ENCODE data around the gene IGLON5. TPM values are rescaled to one million over a fixed set of nuclear protein-coding genes. Genes with fewer than 3 reads are reported as not detected.

Gene IGLON5
- polyA plus RNA-seq, 1 donor (not counting 4 experiments of a cell fraction or from before 2014, with no cell fraction given) = not detected

- H3K27me3 ChIP-seq (ENCODE audit: control insufficient read depth, extremely low read depth, insufficient read depth, low read length) = no peaks in the 10 kb centered on the region
- H3K4me1 ChIP-seq (ENCODE audit: control insufficient read depth, extremely low read depth, insufficient read depth, low read length) = no peaks in the 10 kb centered on the region
- no peaks in the 10 kb centered on the region for H4K20me1 ChIP-seq (ENCODE audit: control insufficient read depth, extremely low read depth, insufficient read depth, low read length)
- no peak overlapping the region for H3K4me2 ChIP-seq (ENCODE audit: control insufficient read depth, extremely low read depth, insufficient read depth, low read depth, low read length)
- H3K9me1 ChIP-seq (ENCODE audit: control insufficient read depth, extremely low read depth, insufficient read depth, low read length) = no peaks in the 10 kb centered on the region
- no peak overlapping the region for H3K9ac ChIP-seq (ENCODE audit: control insufficient read depth, extremely low read depth, insufficient read depth, low read length)
- no peak for FAIRE-seq
- TF ChIP-seq CTCF (optimal IDR thresholded peaks at IDR 0.05 in 1 of 3, IDR thresholded peaks at IDR 0.05 in 1 of 3, conservative IDR thresholded peaks at IDR 0.05 in 1 of 3; ENCODE audit: extremely low read depth in 1 of 3, insufficient read depth in 2 of 3, low read length in 3 of 3) (no peak), EZH2 (IDR thresholded peaks at IDR 0.05; ENCODE audit: low read length) (no peak)
- no peaks in the 10 kb centered on the region for H3K9me3 ChIP-seq (ENCODE audit: control insufficient read depth, low read depth, low read length)
- H3K4me3 ChIP-seq (ENCODE audit: control insufficient read depth in 2 of 3, extremely low read depth in 1 of 3, insufficient read depth in 2 of 3, low read depth in 1 of 3, low read length in 3 of 3) = no peak overlapping the region
- dilution Hi-C loops (cut with MboI; ENCODE audit: extremely low pct_ligation_motif_present, low sequenced_read_pairs) = no loop called here
- H3K27ac ChIP-seq (ENCODE audit: control insufficient read depth, insufficient read depth, low read length) = no peak overlapping the region
- H3K79me2 ChIP-seq (ENCODE audit: control insufficient read depth, insufficient read depth, low read length) = no peaks in the 10 kb centered on the region
- H2AFZ ChIP-seq (ENCODE audit: control insufficient read depth, low read length) = no peak overlapping the region
- H3K36me3 ChIP-seq (ENCODE audit: control insufficient read depth in 2 of 2, extremely low read depth in 1 of 2, insufficient read depth in 2 of 2, low read length in 2 of 2) = no peaks in the 10 kb centered on the region
- no peak for DNase-seq (ENCODE audit: low read depth, low spot score)
These were observed 7.5 kb downstream of the IGLON5 start for GRCh38 chr19:51318687-51319648.

GRCh38 chr19:51319649-51320279, 8.3 kb downstream of the IGLON5 start:
- Histone ChIP-seq H3K9me1 (ENCODE audit: control insufficient read depth, extremely low read depth, insufficient read depth, low read length) (no peaks in the 10 kb centered on the region), H2AFZ (ENCODE audit: control insufficient read depth, low read length) (no peak overlapping the region), H3K27me3 (ENCODE audit: control insufficient read depth, extremely low read depth, insufficient read depth, low read length) (no peaks in the 10 kb centered on the region), H3K4me2 (ENCODE audit: control insufficient read depth, extremely low read depth, insufficient read depth, low read depth, low read length) (no peak overlapping the region), H4K20me1 (ENCODE audit: control insufficient read depth, extremely low read depth, insufficient read depth, low read length) (no peaks in the 10 kb centered on the region), H3K4me3 (ENCODE audit: control insufficient read depth in 2 of 3, extremely low read depth in 1 of 3, insufficient read depth in 2 of 3, low read depth in 1 of 3, low read length in 3 of 3) (no peak overlapping the region), H3K9ac (ENCODE audit: control insufficient read depth, extremely low read depth, insufficient read depth, low read length) (no peak overlapping the region), H3K4me1 (ENCODE audit: control insufficient read depth, extremely low read depth, insufficient read depth, low read length) (no peaks in the 10 kb centered on the region), H3K27ac (ENCODE audit: control insufficient read depth, insufficient read depth, low read length) (no peak overlapping the region), H3K79me2 (ENCODE audit: control insufficient read depth, insufficient read depth, low read length) (no peaks in the 10 kb centered on the region), H3K9me3 (ENCODE audit: control insufficient read depth, low read depth, low read length) (no peaks in the 10 kb centered on the region), H3K36me3 (ENCODE audit: control insufficient read depth in 2 of 2, extremely low read depth in 1 of 2, insufficient read depth in 2 of 2, low read length in 2 of 2) (no peaks in the 10 kb centered on the region)
- TF ChIP-seq EZH2 (IDR thresholded peaks at IDR 0.05; ENCODE audit: low read length) (no peak), CTCF (optimal IDR thresholded peaks at IDR 0.05 in 1 of 3, IDR thresholded peaks at IDR 0.05 in 1 of 3, conservative IDR thresholded peaks at IDR 0.05 in 1 of 3; ENCODE audit: extremely low read depth in 1 of 3, insufficient read depth in 2 of 3, low read length in 3 of 3) (no peak)
- FAIRE-seq (no peak), DNase-seq (ENCODE audit: low read depth, low spot score) (no peak)
- dilution Hi-C loops (cut with MboI; ENCODE audit: extremely low pct_ligation_motif_present, low sequenced_read_pairs) = no loop called here
